ENCODE data around the gene ZNF486. TPM values are rescaled to one million over a fixed set of nuclear protein-coding genes. Genes with fewer than 3 reads are reported as not detected.
"Not testable (repeated sequence)": the region's sequence is repeated elsewhere in the genome, so short reads cannot be mapped to it uniquely, and the experiment has no call there.

Gene ZNF486

DNA sequence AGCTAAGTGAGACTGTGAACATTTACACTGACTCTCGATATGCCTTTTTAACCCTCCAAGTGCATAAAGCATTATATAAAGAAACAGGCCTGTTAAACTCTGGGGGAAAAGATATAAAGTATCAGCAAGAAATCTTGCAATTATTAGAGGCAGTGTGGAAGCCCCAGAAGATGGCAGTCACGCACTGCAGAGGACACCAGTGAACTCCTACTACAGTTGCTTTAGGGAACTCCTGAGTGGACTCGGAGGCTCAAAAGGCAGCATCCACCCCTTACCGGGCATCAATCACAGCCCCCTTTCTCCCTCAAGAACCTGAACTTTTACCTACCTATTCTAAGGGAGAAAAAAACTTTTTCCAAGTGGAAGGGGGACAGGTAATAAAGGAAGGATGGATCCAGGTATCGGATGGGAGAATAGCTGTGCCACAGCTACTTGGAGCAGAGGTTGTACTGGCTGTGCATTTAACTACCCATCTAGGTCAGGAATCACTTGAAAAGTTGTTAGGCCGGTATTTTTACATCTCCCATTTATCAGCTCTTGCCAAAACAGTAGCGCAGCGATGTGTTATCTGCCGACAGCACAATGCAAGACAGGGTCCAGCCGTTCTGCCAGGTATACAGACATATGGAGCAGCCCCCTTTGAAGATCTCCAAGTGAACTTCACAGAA, 80.1 kb downstream of the ZNF486 start:
- no peak overlapping the region for H3K4ac ChIP-seq (ENCODE audit: low read length)
- no CpG with 5 or more reads among the region's 10 CpGs for WGBS, 2 donors (ENCODE audit: extremely low coverage in 2 of 2, insufficient read length in 2 of 2, insufficient replicate concordance in 1 of 2)
- no peaks in the 10 kb centered on the region for H3K79me1 ChIP-seq (ENCODE audit: low read depth, low read length)
- no peaks in the 10 kb centered on the region for H3K27me3 ChIP-seq (ENCODE audit: control insufficient read depth in 3 of 3, insufficient read depth in 3 of 3, low read depth in 1 of 3, low read length in 3 of 3)
- no peak overlapping the region for H4K91ac ChIP-seq (ENCODE audit: low read depth, low read length, poor library complexity)
- H2BK120ac ChIP-seq (ENCODE audit: low read depth, low read length): no peak overlapping the region
- no peak overlapping the region for H3K4me3 ChIP-seq (ENCODE audit: low read length in 2 of 2)
- H2BK12ac ChIP-seq (ENCODE audit: low read length): no peak overlapping the region
- H3K36me3 ChIP-seq (replicated peaks in 1 of 2; ENCODE audit: control insufficient read depth in 2 of 2, insufficient read depth in 2 of 2, low read length in 2 of 2): no peaks in the 10 kb centered on the region
- no peak overlapping the region for H3K23ac ChIP-seq (ENCODE audit: low read depth, low read length, poor library complexity)
- no peak overlapping the region for H2AK5ac ChIP-seq (ENCODE audit: low read depth, low read length)
- no peak overlapping the region for H4K8ac ChIP-seq (ENCODE audit: low read depth, low read length)
- no peak overlapping the region for H3K14ac ChIP-seq (ENCODE audit: low read length)
- H3K4me1 ChIP-seq (ENCODE audit: control insufficient read depth in 2 of 2, insufficient read depth in 1 of 2, low read depth in 1 of 2, low read length in 2 of 2): peaks cover 0 to 2% of the 10 kb centered on the region in 2 donors
- no peak overlapping the region for H2BK5ac ChIP-seq (ENCODE audit: low read length)
- no peak overlapping the region for H2BK15ac ChIP-seq (ENCODE audit: low read length)
- DNase-seq (ENCODE audit: low spot score): peak; percentile 29
- no peak overlapping the region for H3K4me2 ChIP-seq (ENCODE audit: insufficient read depth, low read length, poor library complexity, severe bottlenecking)
- H3K27ac ChIP-seq (replicated peaks; ENCODE audit: low read length): no peak overlapping the region
- no peak overlapping the region for H3K18ac ChIP-seq (ENCODE audit: low read length)
- H2AFZ ChIP-seq (ENCODE audit: low read length): no peak overlapping the region
- no peak overlapping the region for H3K9ac ChIP-seq (ENCODE audit: low read depth, low read length, poor library complexity)
- H3K9me3 ChIP-seq (replicated peaks in 1 of 2; ENCODE audit: control insufficient read depth in 2 of 2, insufficient read depth in 1 of 2, low read depth in 1 of 2, low read length in 2 of 2): peaks cover 0 to 8% of the 10 kb centered on the region in 2 donors

DNA sequence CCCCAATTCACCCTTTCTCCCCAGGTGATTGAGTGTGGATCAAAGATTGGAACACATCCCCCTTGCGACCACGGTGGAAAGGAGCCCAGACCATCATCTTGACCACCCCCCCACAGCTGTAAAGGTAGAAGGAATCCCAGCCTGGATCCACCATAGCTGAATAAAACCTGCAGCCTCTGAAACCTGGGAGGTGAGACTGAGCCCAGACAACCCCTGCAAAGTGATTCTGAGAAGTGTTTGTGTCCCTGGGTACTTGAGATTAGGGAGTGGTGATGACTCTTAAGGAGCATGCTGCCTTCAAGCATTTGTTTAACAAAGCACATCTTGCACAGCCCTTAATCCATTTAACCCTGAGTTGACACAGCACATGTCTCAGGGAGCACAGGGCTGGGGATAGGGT, 81.2 kb downstream of the ZNF486 start:
- H3K9ac ChIP-seq (ENCODE audit: low read depth, low read length, poor library complexity); H3K4me3 ChIP-seq (ENCODE audit: low read length in 2 of 2); H2AK5ac ChIP-seq (ENCODE audit: low read depth, low read length); H4K8ac ChIP-seq (ENCODE audit: low read depth, low read length); H3K23ac ChIP-seq (ENCODE audit: low read depth, low read length, poor library complexity); H2BK5ac ChIP-seq (ENCODE audit: low read length); H2AFZ ChIP-seq (ENCODE audit: low read length); H3K4ac ChIP-seq (ENCODE audit: low read length); H2BK120ac ChIP-seq (ENCODE audit: low read depth, low read length); H3K79me1 ChIP-seq (ENCODE audit: low read depth, low read length); H3K27me3 ChIP-seq (ENCODE audit: control insufficient read depth in 3 of 3, insufficient read depth in 3 of 3, low read depth in 1 of 3, low read length in 3 of 3); DNase-seq (ENCODE audit: low spot score); H3K27ac ChIP-seq (replicated peaks; ENCODE audit: low read length); H2BK12ac ChIP-seq (ENCODE audit: low read length); H3K9me3 ChIP-seq (replicated peaks in 1 of 2; ENCODE audit: control insufficient read depth in 2 of 2, insufficient read depth in 1 of 2, low read depth in 1 of 2, low read length in 2 of 2); H3K4me2 ChIP-seq (ENCODE audit: insufficient read depth, low read length, poor library complexity, severe bottlenecking); H3K4me1 ChIP-seq (ENCODE audit: control insufficient read depth in 2 of 2, insufficient read depth in 1 of 2, low read depth in 1 of 2, low read length in 2 of 2); H4K91ac ChIP-seq (ENCODE audit: low read depth, low read length, poor library complexity); H2BK15ac ChIP-seq (ENCODE audit: low read length); H3K14ac ChIP-seq (ENCODE audit: low read length); H3K36me3 ChIP-seq (replicated peaks in 1 of 2; ENCODE audit: control insufficient read depth in 2 of 2, insufficient read depth in 2 of 2, low read length in 2 of 2): not testable (repeated sequence)
- peak overlapping the region; percentile 33 for H3K18ac ChIP-seq (ENCODE audit: low read length)
- no CpG with 5 or more reads among the region's 2 CpGs for WGBS, 2 donors (ENCODE audit: extremely low coverage in 2 of 2, insufficient read length in 2 of 2, insufficient replicate concordance in 1 of 2)

Small RNA genes within 50 kb of the gene (small RNA-seq; reads per million reads assigned to genes)
- gene AC011447.4 (ENCODE audit: insufficient read depth): not detected

Measured in neuronal stem cell (in vitro differentiated cells).